Central memory CD8-positive, alpha-beta T cell (primary cell): ENCODE measurements around the gene CTBP1.

Experiments used
- ATAC-seq: fragments of 150-1000 bp; cut with Tn5 transposase; replicated peaks from 2 replicates; pipeline ENCODE4 v1.10.0; 2022; ENCODE audit warnings: mild to moderate bottlenecking, moderate FRiP score, moderate number of reproducible peaks; ENCODE audit not compliant: poor library complexity, severe bottlenecking; ENCODE audit errors: extremely low read depth
- DNase-seq, 2 donors: peaks; one replicate each; pipeline ENCODE4 v3.0.0; 2021; ENCODE audit warnings: low spot score in 2 of 2
- H3K27ac Mint-ChIP-seq: one replicate; pipeline ENCODE4 v1.8.0; 2022; ENCODE audit warnings: low read depth, mild to moderate bottlenecking, moderate library complexity, mixed read lengths
- H3K27me3 Mint-ChIP-seq: one replicate; pipeline ENCODE4 v1.8.0; 2022; ENCODE audit warnings: mixed read lengths
- H3K36me3 Mint-ChIP-seq: one replicate; pipeline ENCODE4 v1.8.0; 2022; ENCODE audit warnings: mild to moderate bottlenecking, moderate library complexity, mixed read lengths; ENCODE audit not compliant: insufficient read depth
- H3K4me1 Mint-ChIP-seq: one replicate; pipeline ENCODE4 v1.8.0; 2022; ENCODE audit warnings: mixed read lengths
- H3K4me3 Mint-ChIP-seq: one replicate; pipeline ENCODE4 v1.8.0; 2022; ENCODE audit warnings: mild to moderate bottlenecking, moderate library complexity, mixed read lengths
- H3K9me3 Mint-ChIP-seq: one replicate; pipeline ENCODE4 v1.8.0; 2022; ENCODE audit warnings: mixed read lengths

The CTBP1 gene

GRCh38 chr4:1211371-1211770 is 37.6 kb downstream of the CTBP1 start:
- Mint-ChIP-seq H3K4me3 (no peak overlapping the region), H3K9me3 (no peaks in the 10 kb centered on the region), H3K27me3 (no peaks in the 10 kb centered on the region), H3K36me3 (peaks cover 16% of the 10 kb centered on the region), H3K27ac (no peak overlapping the region), H3K4me1 (peaks cover 5% of the 10 kb centered on the region)
- ATAC-seq (no peak), DNase-seq (no peak)

- Mint-ChIP-seq H3K36me3 (peaks cover 15% of the 10 kb centered on the region), H3K9me3 (no peaks in the 10 kb centered on the region), H3K27me3 (no peaks in the 10 kb centered on the region), H3K4me1 (peaks cover 5% of the 10 kb centered on the region), H3K27ac (no peak overlapping the region), H3K4me3 (no peak overlapping the region)
- DNase-seq (no peak), ATAC-seq (no peak)
Measured at GRCh38 chr4:1210971-1211370, 38.0 kb downstream of the CTBP1 start.

DNA sequence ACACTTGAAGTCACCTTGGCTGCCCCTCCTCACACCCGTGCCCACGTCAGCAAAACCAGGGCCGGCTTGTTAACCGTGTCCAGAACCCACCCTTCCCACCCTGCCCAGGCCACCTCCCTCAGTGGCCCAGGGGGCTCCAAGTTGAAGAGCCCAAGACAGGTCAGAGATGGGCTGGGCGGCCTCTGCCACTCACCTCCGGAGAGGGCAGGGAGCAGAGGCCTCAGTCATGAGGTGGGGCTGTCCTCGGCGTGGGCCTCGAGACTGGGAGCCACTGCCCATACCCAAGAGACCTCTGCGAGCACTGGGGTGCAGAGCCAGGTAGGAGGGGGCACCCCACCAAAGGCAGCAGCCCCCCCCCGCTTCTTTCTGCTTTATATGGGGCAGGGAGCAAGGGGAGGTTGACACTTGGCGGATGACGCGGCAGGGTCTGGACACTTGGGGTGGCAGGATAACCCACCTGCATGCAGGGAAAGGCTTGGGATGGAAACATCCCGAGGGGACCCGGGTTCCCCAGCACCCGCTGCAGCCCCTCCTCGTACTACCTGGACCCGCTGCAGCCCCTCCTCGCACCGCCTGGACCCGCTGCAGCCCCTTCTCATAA is 38.6 kb downstream of the CTBP1 start:
- Mint-ChIP-seq H3K27me3 (no peaks in the 10 kb centered on the region), H3K36me3 (peaks cover 15% of the 10 kb centered on the region), H3K4me3 (no peak overlapping the region), H3K9me3 (no peaks in the 10 kb centered on the region), H3K4me1 (peaks cover 5% of the 10 kb centered on the region), H3K27ac (no peak overlapping the region)
- ATAC-seq, result no peak
- DNase-seq, result no peak

DNA sequence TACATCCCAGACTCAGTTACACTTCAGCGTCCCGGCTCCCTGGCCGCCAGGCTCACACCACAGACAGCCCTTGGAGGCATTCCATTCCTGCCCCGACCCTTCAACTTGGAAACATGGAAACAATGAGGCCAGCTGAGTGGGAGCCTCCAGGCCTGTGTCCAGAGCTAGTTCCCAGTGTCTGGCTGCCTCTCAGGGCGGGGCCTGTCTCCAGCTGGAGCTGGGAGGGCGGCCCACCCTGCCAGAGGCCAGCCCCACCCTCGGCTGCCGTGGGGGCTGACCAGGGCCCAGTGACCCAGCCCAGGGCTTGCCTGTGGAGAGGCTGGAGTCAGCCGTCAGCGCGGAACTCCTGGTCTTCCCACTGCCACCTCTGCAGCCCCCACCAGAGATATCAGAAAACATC is 39.1 kb downstream of the CTBP1 start:
- Mint-ChIP-seq H3K27ac (no peak overlapping the region), H3K36me3 (peaks cover 12% of the 10 kb centered on the region), H3K4me3 (no peak overlapping the region), H3K4me1 (peaks cover 7% of the 10 kb centered on the region), H3K27me3 (no peaks in the 10 kb centered on the region), H3K9me3 (no peaks in the 10 kb centered on the region)
- ATAC-seq (no peak), DNase-seq (no peak)

- Mint-ChIP-seq H3K4me1 (peaks cover 14% of the 10 kb centered on the region), H3K36me3 (peaks cover 13% of the 10 kb centered on the region), H3K27ac (no peak overlapping the region), H3K4me3 (peak overlapping the region; percentile 63), H3K27me3 (no peaks in the 10 kb centered on the region), H3K9me3 (no peaks in the 10 kb centered on the region)
- no peak for ATAC-seq
- DNase-seq, result no peak
Measured at GRCh38 chr4:1208970-1209704, 39.8 kb downstream of the CTBP1 start.

GRCh38 chr4:1208266-1208961 is 40.5 kb downstream of the CTBP1 start:
- Mint-ChIP-seq H3K4me3 (peak overlapping the region; percentile 63), H3K9me3 (no peaks in the 10 kb centered on the region), H3K27me3 (no peaks in the 10 kb centered on the region), H3K27ac (no peak overlapping the region), H3K36me3 (peaks cover 17% of the 10 kb centered on the region), H3K4me1 (peaks cover 21% of the 10 kb centered on the region)
- ATAC-seq (no peak), DNase-seq (no peak)

- DNase-seq (no peak), ATAC-seq (no peak)
- Mint-ChIP-seq H3K36me3 (peaks cover 21% of the 10 kb centered on the region), H3K4me3 (no peak overlapping the region), H3K27me3 (no peaks in the 10 kb centered on the region), H3K4me1 (peaks cover 27% of the 10 kb centered on the region), H3K27ac (no peak overlapping the region), H3K9me3 (no peaks in the 10 kb centered on the region)
Measured at GRCh38 chr4:1207603-1208265, 41.2 kb downstream of the CTBP1 start.

GRCh38 chr4:1207157-1207470 is 41.8 kb downstream of the CTBP1 start:
- H3K27me3 Mint-ChIP-seq, result no peaks in the 10 kb centered on the region
- H3K9me3 Mint-ChIP-seq, result no peaks in the 10 kb centered on the region
- no peak overlapping the region for H3K4me3 Mint-ChIP-seq
- DNase-seq (no peak), ATAC-seq (no peak)
- H3K27ac Mint-ChIP-seq, result peak overlapping the region; percentile 55
- H3K36me3 Mint-ChIP-seq, result peaks cover 25% of the 10 kb centered on the region
- H3K4me1 Mint-ChIP-seq, result peaks cover 30% of the 10 kb centered on the region

- H3K4me1 Mint-ChIP-seq, result peaks cover 36% of the 10 kb centered on the region
- H3K9me3 Mint-ChIP-seq, result no peaks in the 10 kb centered on the region
- ATAC-seq (no peak), DNase-seq (no peak)
- H3K4me3 Mint-ChIP-seq, result no peak overlapping the region
- peak overlapping the region; percentile 55 for H3K27ac Mint-ChIP-seq
- peaks cover 29% of the 10 kb centered on the region for H3K36me3 Mint-ChIP-seq
- H3K27me3 Mint-ChIP-seq, result no peaks in the 10 kb centered on the region
Measured at GRCh38 chr4:1206299-1207156, 42.4 kb downstream of the CTBP1 start.

GRCh38 chr4:1205586-1206298 is 43.2 kb downstream of the CTBP1 start:
- Mint-ChIP-seq H3K27ac (no peak overlapping the region), H3K4me3 (no peak overlapping the region), H3K9me3 (no peaks in the 10 kb centered on the region), H3K27me3 (no peaks in the 10 kb centered on the region), H3K36me3 (peaks cover 30% of the 10 kb centered on the region), H3K4me1 (peaks cover 43% of the 10 kb centered on the region)
- DNase-seq (no peak), ATAC-seq (no peak)

GRCh38 chr4:1204828-1205585 is 43.9 kb downstream of the CTBP1 start:
- peaks cover 31% of the 10 kb centered on the region for H3K36me3 Mint-ChIP-seq
- H3K27me3 Mint-ChIP-seq, result no peaks in the 10 kb centered on the region
- peak overlapping the region; percentile 66 for H3K4me3 Mint-ChIP-seq
- peaks cover 43% of the 10 kb centered on the region for H3K4me1 Mint-ChIP-seq
- DNase-seq, result no peak
- ATAC-seq, result no peak
- H3K9me3 Mint-ChIP-seq, result no peaks in the 10 kb centered on the region
- peak overlapping the region; percentile 95 for H3K27ac Mint-ChIP-seq
